GM23248 (cell line): ENCODE results near the gene TAB2. TPM values are rescaled to one million over a fixed set of nuclear protein-coding genes. Genes with fewer than 3 reads are reported as not detected.

Experiments used
- DNase-seq: peaks from one replicate; pipeline ENCODE4 v3.0.0-alpha.2; 2015
- H2AFZ ChIP-seq: fragments of 200-600 bp; sonication (generic); 2 replicates; pipeline ENCODE4 v1.6.1; 2016; ENCODE audit warnings: antibody characterized with exemption
- H3F3A ChIP-seq: fragments of 200-600 bp; sonication (generic); 2 replicates; pipeline ENCODE4 v1.6.1; 2016; ENCODE audit warnings: mild to moderate bottlenecking, antibody characterized with exemption, mixed run types; ENCODE audit not compliant: insufficient read depth
- H3K27ac ChIP-seq: fragments of 200-600 bp; sonication (generic); 2 replicates; pipeline ENCODE4 v1.5.1; 2016; ENCODE audit warnings: mild to moderate bottlenecking
- H3K27me3 ChIP-seq: fragments of 200-600 bp; sonication (generic); replicated peaks from 2 replicates; pipeline ENCODE4 v1.6.1; 2016; ENCODE audit warnings: mild to moderate bottlenecking; ENCODE audit not compliant: insufficient read depth
- H3K36me3 ChIP-seq: fragments of 200-600 bp; sonication (generic); 2 replicates; pipeline ENCODE4 v1.6.1; 2016; ENCODE audit warnings: low read depth, mild to moderate bottlenecking
- H3K4me1 ChIP-seq: fragments of 200-600 bp; sonication (generic); 2 replicates; pipeline ENCODE4 v1.6.1; 2016; ENCODE audit warnings: mild to moderate bottlenecking; ENCODE audit not compliant: insufficient read depth
- H3K4me2 ChIP-seq: fragments of 200-600 bp; sonication (generic); one replicate; pipeline ENCODE4 v1.6.1; 2016; ENCODE audit warnings: mild to moderate bottlenecking; ENCODE audit not compliant: unreplicated experiment
- H3K4me3 ChIP-seq: fragments of 200-600 bp; sonication (generic); 2 replicates; pipeline ENCODE4 v1.5.1; 2016; ENCODE audit warnings: mild to moderate bottlenecking
- H3K79me2 ChIP-seq: fragments of 200-600 bp; sonication (generic); 2 replicates; pipeline ENCODE4 v1.6.1; 2016; ENCODE audit warnings: mild to moderate bottlenecking; ENCODE audit not compliant: insufficient read depth
- H3K9ac ChIP-seq: fragments of 200-600 bp; sonication (generic); 2 replicates; pipeline ENCODE4 v1.6.1; 2016; ENCODE audit warnings: mild to moderate bottlenecking
- H3K9me2 ChIP-seq: fragments of 200-600 bp; sonication (generic); 2 replicates; pipeline ENCODE4 v1.6.1; 2016; ENCODE audit warnings: mixed run types, mild to moderate bottlenecking, moderate library complexity; ENCODE audit not compliant: insufficient read depth
- H3K9me3 ChIP-seq: fragments of 200-600 bp; sonication (generic); one replicate; pipeline ENCODE4 v1.6.1; 2017; ENCODE audit warnings: low read depth
- H4K20me1 ChIP-seq: fragments of 200-600 bp; sonication (generic); 2 replicates; pipeline ENCODE4 v1.6.0; 2016; ENCODE audit not compliant: insufficient read depth
- EZH2 ChIP-seq: fragments of 200-600 bp; sonication (generic); IDR thresholded peaks from 2 replicates; pipeline ENCODE4 v1.6.1; 2018; ENCODE audit warnings: antibody characterized with exemption, mild to moderate bottlenecking; ENCODE audit not compliant: insufficient read depth, poor library complexity, severe bottlenecking
- EZH2phosphoT487 ChIP-seq: fragments of 200-600 bp; sonication (generic); IDR thresholded peaks from 2 replicates; pipeline ENCODE4 v1.6.1; 2018; ENCODE audit warnings: antibody characterized with exemption, moderate library complexity, mild to moderate bottlenecking, low read depth; ENCODE audit not compliant: insufficient read depth
- WGBS, 2 experiments: methylation state at CpG; one replicate each; pipeline ENCODE4 v1.1.6; 2015 to 2017; ENCODE audit warnings: low lambda C conversion rate in 2 of 2, low coverage in 1 of 2; ENCODE audit errors: missing lambda C conversion rate in 2 of 2; 5-methylcytosine and 5-hydroxymethylcytosine counted together
- in situ Hi-C: fragments of 300-500 bp; cut with MboI; formaldehyde crosslinking; loops from 2 replicates; pipeline ENCODE4 v1.15.0; 2020
- polyA plus RNA-seq: library from polyadenylated mRNA; unstranded; fragments of >200 nt; fragmentation: Nextera tagmentation; extraction: Ambion mirVana; gene quantifications from 2 replicates; pipeline ENCODE4 v1.2.1, GENCODE V29; 2016
- total RNA-seq: library from RNA; depleted of rRNA; stranded (reverse); fragments of >200 nt; shearing (Covaris generic); gene quantifications from 2 replicates; pipeline ENCODE4 v1.2.3, GENCODE V29; 2014

The TAB2 gene
- total and polyA plus RNA-seq, 2 experiments from 2014 or later, result 11.6 to 28.4 TPM

GRCh38 chr6:149313861-149314260 lies 3.7 kb upstream of the TAB2 start:
- no peaks in the 10 kb centered on the region for H3K36me3 ChIP-seq
- no peaks in the 10 kb centered on the region for H3K9me2 ChIP-seq
- H3K4me3 ChIP-seq, result no peak overlapping the region
- TF ChIP-seq EZH2 (no peak), EZH2phosphoT487 (no peak)
- no peaks in the 10 kb centered on the region for H4K20me1 ChIP-seq
- no peak overlapping the region for H3K9ac ChIP-seq
- DNase-seq, result no peak
- H3K4me1 ChIP-seq, result peaks cover 5% of the 10 kb centered on the region; the same call in 1 of the 2 replicates
- H2AFZ ChIP-seq, result no peak overlapping the region
- 86 to 87% methylated on average over 1 of the region's 1 CpG for WGBS, 2 experiments
- H3K9me3 ChIP-seq, result no peaks in the 10 kb centered on the region
- in situ Hi-C loops, result no loop called here
- H3F3A ChIP-seq, result peaks cover 5% of the 10 kb centered on the region
- H3K4me2 ChIP-seq, result no peak overlapping the region
- peaks cover 22% of the 10 kb centered on the region for H3K79me2 ChIP-seq
- H3K27me3 ChIP-seq, result no peaks in the 10 kb centered on the region
- H3K27ac ChIP-seq, result no peak overlapping the region

GRCh38 chr6:149314325-149314905 lies 3.1 kb upstream of the TAB2 start:
- in situ Hi-C loops, result no loop called here
- Histone ChIP-seq H4K20me1 (no peaks in the 10 kb centered on the region; the same call in 1 of the 2 replicates), H3K4me1 (peaks cover 5% of the 10 kb centered on the region; the same call in 1 of the 2 replicates), H3K27ac (no peak overlapping the region), H3K4me3 (no peak overlapping the region), H3K36me3 (no peaks in the 10 kb centered on the region), H3K9me2 (no peaks in the 10 kb centered on the region), H2AFZ (no peak overlapping the region), H3K27me3 (no peaks in the 10 kb centered on the region), H3F3A (peaks cover 10% of the 10 kb centered on the region), H3K79me2 (peaks cover 27% of the 10 kb centered on the region), H3K9me3 (no peaks in the 10 kb centered on the region), H3K9ac (no peak overlapping the region), H3K4me2 (no peak overlapping the region)
- 97 to 100% methylated on average over 1 of the region's 1 CpG for WGBS, 2 experiments
- no peak for TF ChIP-seq EZH2
- no peak for TF ChIP-seq EZH2phosphoT487
- DNase-seq, result no peak

GRCh38 chr6:149316108-149316727 lies 1.3 kb upstream of the TAB2 start:
- 28 to 30% methylated on average over 7 of the region's 7 CpGs for WGBS, 2 experiments
- in situ Hi-C loops, result no loop called here
- Histone ChIP-seq H3K4me3 (peak overlapping the region; percentile 93), H3K27me3 (no peaks in the 10 kb centered on the region), H2AFZ (peak overlapping the region; percentile 96), H3K9me3 (no peaks in the 10 kb centered on the region), H3K4me2 (peak overlapping the region; percentile 84), H3F3A (peaks cover 16% of the 10 kb centered on the region), H3K79me2 (peaks cover 45% of the 10 kb centered on the region), H3K36me3 (no peaks in the 10 kb centered on the region), H3K27ac (peak overlapping the region; percentile 87), H4K20me1 (peaks cover 5% of the 10 kb centered on the region; the same call in 1 of the 2 replicates), H3K4me1 (peaks cover 20% of the 10 kb centered on the region), H3K9ac (peak overlapping the region; percentile 94), H3K9me2 (no peaks in the 10 kb centered on the region)
- DNase-seq, result peak; percentile 41
- no peak for TF ChIP-seq EZH2phosphoT487
- no peak for TF ChIP-seq EZH2

GRCh38 chr6:149316740-149317643 lies 520 bp upstream of the TAB2 start:
- Histone ChIP-seq H2AFZ (peak overlapping the region; percentile 96), H3K4me2 (peak overlapping the region; percentile 84), H3K36me3 (no peaks in the 10 kb centered on the region), H3K79me2 (peaks cover 53% of the 10 kb centered on the region), H3K4me1 (peaks cover 28% of the 10 kb centered on the region), H3F3A (peaks cover 23% of the 10 kb centered on the region), H3K9me2 (no peaks in the 10 kb centered on the region), H3K4me3 (peak overlapping the region; percentile 93), H3K9ac (peak overlapping the region; percentile 94), H3K27ac (peak overlapping the region; percentile 87), H3K9me3 (no peaks in the 10 kb centered on the region), H3K27me3 (no peaks in the 10 kb centered on the region), H4K20me1 (peaks cover 9% of the 10 kb centered on the region; the same call in 1 of the 2 replicates)
- 1% methylated on average over 45 to 84 of the region's 96 CpGs for WGBS, 2 experiments
- in situ Hi-C loops, result no loop called here
- DNase-seq, result peak; percentile 97
- TF ChIP-seq EZH2phosphoT487 (no peak), EZH2 (no peak)
